Right lobe of liver (tissue), 4 donors: Measurements from ENCODE around the gene KLK3.

Source experiments
- CTCF ChIP-seq, 4 donors: fragments of 200-600 bp in 3 of 4; fragments of 450-650 bp in 1 of 4; IDR thresholded peaks; one replicate each; pipeline versions ENCODE4 v1.5.1 to v1.8.0; 2016 to 2022; ENCODE audit warnings: antibody characterized with exemption in 4 of 4, mild to moderate bottlenecking in 2 of 4
- POLR2A ChIP-seq: fragments of 450-650 bp; IDR thresholded peaks from one replicate; pipeline ENCODE4 v1.6.1; 2017; ENCODE audit warnings: antibody characterized with exemption, mild to moderate bottlenecking
- donor health status: DM: no; HTN: no; CAD: no.
- donor health status: DM: no; HTN: no; CAD: no.
- donor health status: DM: no; HTN: yes; CAD: no.

DNA sequence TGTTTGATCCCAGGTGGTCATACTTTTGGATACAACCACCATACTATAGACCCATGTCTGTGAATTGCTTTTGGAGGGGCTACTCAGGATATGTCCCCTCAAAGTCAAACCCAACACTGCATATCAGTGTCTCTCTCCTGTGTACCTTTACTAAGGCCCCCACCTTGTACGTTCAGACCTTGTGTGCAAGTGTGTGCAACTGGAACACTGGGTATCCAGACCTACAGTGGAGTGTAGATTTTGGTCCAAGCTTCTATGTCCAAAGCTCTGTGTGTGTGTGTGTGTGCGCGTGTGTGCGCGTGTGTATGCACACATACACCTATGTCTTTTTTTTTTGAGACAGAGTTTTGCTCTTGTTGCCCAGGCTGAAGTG is 36.5 kb downstream of the KLK3 start:
- TF ChIP-seq CTCF (IDR thresholded peaks at IDR 0.05) (no peak), POLR2A (no peak)
